ENCODE measurements around the gene GPRASP1. TPM values are rescaled to one million over a fixed set of nuclear protein-coding genes. Genes with fewer than 3 reads are reported as not detected.
"Not testable (repeated sequence)": the region's sequence is repeated elsewhere in the genome, so short reads cannot be mapped to it uniquely, and the experiment has no call there.

The GPRASP1 gene
- polyA plus RNA-seq, 1 donor from 2014 or later = 34.3 TPM

GRCh38 chrX:102669526-102669925 lies 18.2 kb downstream of the GPRASP1 start:
- no peak overlapping the region for H3K27ac ChIP-seq (ENCODE audit: low read length)
- H3K4me3 ChIP-seq (ENCODE audit: low read length) = no peak overlapping the region
- H3K4me2 ChIP-seq (ENCODE audit: low read length) = no peak overlapping the region
- H3F3A ChIP-seq (ENCODE audit: insufficient read depth, low read length, poor library complexity, severe bottlenecking) = no peaks in the 10 kb centered on the region
- no peaks in the 10 kb centered on the region for H3K9me3 ChIP-seq (ENCODE audit: low read length)
- no peaks in the 10 kb centered on the region for H3K36me3 ChIP-seq (ENCODE audit: insufficient read depth, low read length)
- no peaks in the 10 kb centered on the region for H3K79me2 ChIP-seq (replicated peaks; ENCODE audit: insufficient read depth, low read length)
- no peak for TF ChIP-seq TAF1 (IDR thresholded peaks at IDR 0.05; ENCODE audit: low read depth)
- TF ChIP-seq CTCF (IDR thresholded peaks at IDR 0.05; ENCODE audit: poor library complexity, severe bottlenecking) = no peak
- no peak for TF ChIP-seq EP300 (conservative IDR thresholded peaks at IDR 0.05; ENCODE audit: poor library complexity, severe bottlenecking)
- no peak for TF ChIP-seq RAD21 (conservative IDR thresholded peaks at IDR 0.05)
- TF ChIP-seq POLR2AphosphoS5 (IDR thresholded peaks at IDR 0.05) = no peak
- TF ChIP-seq REST (IDR thresholded peaks at IDR 0.05; ENCODE audit: borderline replicate concordance) = no peak
- TF ChIP-seq SMC3 (conservative IDR thresholded peaks at IDR 0.05; ENCODE audit: poor library complexity) = no peak
- TF ChIP-seq EZH2 (IDR thresholded peaks at IDR 0.05; ENCODE audit: borderline replicate concordance, insufficient read depth, low read length, poor library complexity, severe bottlenecking) = no peak
- no peak for TF ChIP-seq MXI1 (conservative IDR thresholded peaks at IDR 0.05; ENCODE audit: poor library complexity, severe bottlenecking)
- H3K27me3 ChIP-seq (ENCODE audit: insufficient read depth, low read depth, low read length) = no peaks in the 10 kb centered on the region
- H2AFZ ChIP-seq (ENCODE audit: low read depth, low read length) = no peak overlapping the region
- H4K20me1 ChIP-seq (ENCODE audit: insufficient read depth) = no peaks in the 10 kb centered on the region
- no peaks in the 10 kb centered on the region for H3K9me2 ChIP-seq (ENCODE audit: insufficient read depth, low read length)
- no peak overlapping the region for H3K9ac ChIP-seq (ENCODE audit: low read length)

GRCh38 chrX:102672856-102673255 lies 21.6 kb downstream of the GPRASP1 start:
- Histone ChIP-seq H3K27ac (ENCODE audit: low read length) (no peak overlapping the region), H3K4me3 (ENCODE audit: low read length) (no peak overlapping the region), H3K9me2 (ENCODE audit: insufficient read depth, low read length) (no peaks in the 10 kb centered on the region), H3K9ac (ENCODE audit: low read length) (no peak overlapping the region), H4K20me1 (ENCODE audit: insufficient read depth) (no peaks in the 10 kb centered on the region), H3K79me2 (replicated peaks; ENCODE audit: insufficient read depth, low read length) (no peaks in the 10 kb centered on the region), H3K36me3 (ENCODE audit: insufficient read depth, low read length) (no peaks in the 10 kb centered on the region), H3K27me3 (ENCODE audit: insufficient read depth, low read depth, low read length) (no peaks in the 10 kb centered on the region), H2AFZ (ENCODE audit: low read depth, low read length) (no peak overlapping the region), H3K9me3 (ENCODE audit: low read length) (no peaks in the 10 kb centered on the region), H3K4me2 (ENCODE audit: low read length) (no peak overlapping the region), H3F3A (ENCODE audit: insufficient read depth, low read length, poor library complexity, severe bottlenecking) (no peaks in the 10 kb centered on the region)
- TF ChIP-seq SMC3 (conservative IDR thresholded peaks at IDR 0.05; ENCODE audit: poor library complexity) (no peak), REST (IDR thresholded peaks at IDR 0.05; ENCODE audit: borderline replicate concordance) (no peak), TAF1 (IDR thresholded peaks at IDR 0.05; ENCODE audit: low read depth) (no peak), CTCF (IDR thresholded peaks at IDR 0.05; ENCODE audit: poor library complexity, severe bottlenecking) (no peak), EP300 (conservative IDR thresholded peaks at IDR 0.05; ENCODE audit: poor library complexity, severe bottlenecking) (no peak), POLR2AphosphoS5 (IDR thresholded peaks at IDR 0.05) (no peak), EZH2 (IDR thresholded peaks at IDR 0.05; ENCODE audit: borderline replicate concordance, insufficient read depth, low read length, poor library complexity, severe bottlenecking) (no peak), MXI1 (conservative IDR thresholded peaks at IDR 0.05; ENCODE audit: poor library complexity, severe bottlenecking) (no peak), RAD21 (conservative IDR thresholded peaks at IDR 0.05) (no peak)

GRCh38 chrX:102677479-102677878 lies 26.2 kb downstream of the GPRASP1 start:
- H3K36me3 ChIP-seq (ENCODE audit: insufficient read depth, low read length); H4K20me1 ChIP-seq (ENCODE audit: insufficient read depth); H3K9me3 ChIP-seq (ENCODE audit: low read length); H3K4me2 ChIP-seq (ENCODE audit: low read length); H3F3A ChIP-seq (ENCODE audit: insufficient read depth, low read length, poor library complexity, severe bottlenecking); H3K9me2 ChIP-seq (ENCODE audit: insufficient read depth, low read length); H3K27me3 ChIP-seq (ENCODE audit: insufficient read depth, low read depth, low read length); H2AFZ ChIP-seq (ENCODE audit: low read depth, low read length); H3K4me3 ChIP-seq (ENCODE audit: low read length); H3K27ac ChIP-seq (ENCODE audit: low read length); H3K79me2 ChIP-seq (replicated peaks; ENCODE audit: insufficient read depth, low read length); H3K9ac ChIP-seq (ENCODE audit: low read length): not testable (repeated sequence)

Data from neural cell (in vitro differentiated cells).